ENCODE results near the gene SARS2. TPM values are rescaled to one million over a fixed set of nuclear protein-coding genes. Genes with fewer than 3 reads are reported as not detected.
A peak's percentile ranks its signal among the peaks of the same experiment; 100 is the strongest.

The SARS2 gene
- total and polyA plus RNA-seq, 5 donors, result 15.5 to 20.3 (median 17.2) TPM

GRCh38 chr19:38915329-38916321, 14.9 kb downstream of the SARS2 start:
- DNase-seq, result peak in 1 of 3 donors; percentile 44
- 89% methylated on average over 44 of the region's 44 CpGs for WGBS
- Histone ChIP-seq H3K27ac (ENCODE audit: low read length) (no peak overlapping the region), H3K4me3 (ENCODE audit: low read length) (no peak overlapping the region), H3K4me1 (ENCODE audit: control insufficient read depth, insufficient read depth, low read length) (no peaks in the 10 kb centered on the region), H3K9me3 (ENCODE audit: control insufficient read depth, low read length) (no peaks in the 10 kb centered on the region), H3K27me3 (ENCODE audit: control insufficient read depth, insufficient read depth) (no peaks in the 10 kb centered on the region)
- intact Hi-C loops (cut with DNase I), result no loop called here
- no peak for ATAC-seq

GRCh38 chr19:38913958-38914357, 16.6 kb downstream of the SARS2 start:
- no peaks in the 10 kb centered on the region for H3K4me1 ChIP-seq (ENCODE audit: control insufficient read depth, insufficient read depth, low read length)
- DNase-seq (no peak), ATAC-seq (no peak)
- intact Hi-C loops (cut with DNase I), result no loop called here
- H3K27ac ChIP-seq (ENCODE audit: low read length), result no peak overlapping the region
- H3K9me3 ChIP-seq (ENCODE audit: control insufficient read depth, low read length), result no peaks in the 10 kb centered on the region
- WGBS, result 93% methylated on average over 8 of the region's 8 CpGs
- no peaks in the 10 kb centered on the region for H3K27me3 ChIP-seq (ENCODE audit: control insufficient read depth, insufficient read depth)
- no peak overlapping the region for H3K4me3 ChIP-seq (ENCODE audit: low read length)

GRCh38 chr19:38912600-38913514, 17.7 kb downstream of the SARS2 start:
- no peaks in the 10 kb centered on the region for H3K27me3 ChIP-seq (ENCODE audit: control insufficient read depth, insufficient read depth)
- 78% methylated on average over 12 of the region's 12 CpGs for WGBS
- no peak overlapping the region for H3K27ac ChIP-seq (ENCODE audit: low read length)
- ATAC-seq, result no peak
- intact Hi-C loops (cut with DNase I), result no loop called here
- no peak overlapping the region for H3K4me3 ChIP-seq (ENCODE audit: low read length)
- no peaks in the 10 kb centered on the region for H3K4me1 ChIP-seq (ENCODE audit: control insufficient read depth, insufficient read depth, low read length)
- peak in 1 of 3 donors; percentile 52 for DNase-seq
- no peaks in the 10 kb centered on the region for H3K9me3 ChIP-seq (ENCODE audit: control insufficient read depth, low read length)

GRCh38 chr19:38911388-38912001, 19.1 kb downstream of the SARS2 start:
- Histone ChIP-seq H3K4me1 (ENCODE audit: control insufficient read depth, insufficient read depth, low read length) (no peaks in the 10 kb centered on the region), H3K27me3 (ENCODE audit: control insufficient read depth, insufficient read depth) (no peaks in the 10 kb centered on the region), H3K4me3 (ENCODE audit: low read length) (no peak overlapping the region), H3K9me3 (ENCODE audit: control insufficient read depth, low read length) (no peaks in the 10 kb centered on the region), H3K27ac (ENCODE audit: low read length) (no peak overlapping the region)
- DNase-seq, result peak in 1 of 3 donors; percentile 59
- intact Hi-C loops (cut with DNase I), result no loop called here
- WGBS, result 55% methylated on average over 16 of the region's 16 CpGs
- peak; percentile 10 to 12 for ATAC-seq

DNA sequence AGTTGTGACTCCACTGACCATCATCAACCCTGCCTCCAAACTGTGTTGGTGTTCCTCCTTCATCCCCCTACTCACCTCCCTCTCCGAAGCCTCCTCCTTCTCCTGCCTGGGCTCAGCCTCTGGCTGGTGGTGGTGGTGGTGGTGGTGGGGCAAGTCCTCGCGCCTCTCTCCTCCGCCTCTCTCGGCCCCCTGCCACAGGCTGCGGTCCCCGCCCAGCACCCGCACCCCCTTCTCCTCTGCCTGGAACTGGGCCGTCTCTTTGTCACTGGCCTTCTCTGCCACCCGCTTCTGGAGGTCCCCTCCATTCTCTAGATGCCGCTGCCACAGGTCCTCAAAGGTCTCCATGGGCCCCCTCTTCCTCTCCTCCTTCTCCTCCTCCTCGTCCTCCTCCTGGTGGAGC, 20.1 kb downstream of the SARS2 start:
- Histone ChIP-seq H3K27me3 (ENCODE audit: control insufficient read depth, insufficient read depth) (no peaks in the 10 kb centered on the region), H3K4me1 (ENCODE audit: control insufficient read depth, insufficient read depth, low read length) (no peaks in the 10 kb centered on the region), H3K4me3 (ENCODE audit: low read length) (no peak overlapping the region), H3K27ac (ENCODE audit: low read length) (no peak overlapping the region), H3K9me3 (ENCODE audit: control insufficient read depth, low read length) (no peaks in the 10 kb centered on the region)
- no peak for ATAC-seq
- 94% methylated on average over 12 of the region's 12 CpGs for WGBS
- intact Hi-C loops (cut with DNase I), result no loop called here
- no peak for DNase-seq

DNA sequence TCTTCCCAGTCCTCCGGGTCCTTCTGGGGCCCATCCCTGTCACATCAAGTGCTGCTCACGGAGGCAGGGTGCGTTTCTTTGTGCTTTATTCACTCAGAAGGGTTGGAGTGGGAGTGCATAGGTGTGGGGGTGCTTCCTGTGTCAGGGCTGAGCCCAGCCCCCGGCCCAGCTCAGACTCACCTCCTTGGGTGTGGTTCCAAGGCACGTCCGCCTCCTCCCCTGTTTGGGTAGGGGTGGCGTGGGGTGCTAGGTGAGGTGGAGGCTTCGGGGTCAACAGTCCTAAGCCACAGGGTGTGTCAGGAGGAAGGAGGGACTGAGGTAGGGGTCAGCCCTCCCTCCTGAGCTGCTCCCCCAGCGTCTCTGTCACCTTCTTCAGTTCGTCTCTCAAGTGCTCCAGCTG, 21.7 kb downstream of the SARS2 start:
- Histone ChIP-seq H3K27ac (ENCODE audit: low read length) (no peak overlapping the region), H3K4me1 (ENCODE audit: control insufficient read depth, insufficient read depth, low read length) (no peaks in the 10 kb centered on the region), H3K9me3 (ENCODE audit: control insufficient read depth, low read length) (no peaks in the 10 kb centered on the region), H3K27me3 (ENCODE audit: control insufficient read depth, insufficient read depth) (no peaks in the 10 kb centered on the region), H3K4me3 (ENCODE audit: low read length) (no peak overlapping the region)
- intact Hi-C loops (cut with DNase I), result no loop called here
- peak in 1 of 3 donors; percentile 46 for DNase-seq
- 77% methylated on average over 10 of the region's 10 CpGs for WGBS
- no peak for ATAC-seq

DNA sequence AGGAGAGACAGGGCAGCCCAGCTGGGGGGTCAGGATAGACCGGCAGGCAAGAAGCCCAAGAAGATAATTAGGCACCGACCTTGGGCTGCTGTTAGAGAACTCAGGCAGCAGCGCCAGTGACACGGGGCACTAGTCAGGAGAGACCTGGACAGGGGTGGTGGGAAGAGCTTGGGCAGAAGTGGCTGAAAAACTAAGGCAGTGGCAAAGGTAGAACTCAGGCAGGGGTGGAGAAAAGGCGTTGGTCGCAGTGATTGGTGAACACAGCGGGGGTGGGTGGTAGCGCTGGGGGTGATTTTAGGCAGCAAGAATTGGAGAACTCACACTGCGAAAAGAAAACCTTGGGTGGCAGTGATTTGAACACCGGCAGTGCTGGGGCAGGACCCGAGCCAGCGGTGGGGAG, 22.9 kb downstream of the SARS2 start:
- no peaks in the 10 kb centered on the region for H3K9me3 ChIP-seq (ENCODE audit: control insufficient read depth, low read length)
- peak in 1 of 3 donors; percentile 48 for DNase-seq
- 95% methylated on average over 12 of the region's 12 CpGs for WGBS
- ATAC-seq, result no peak
- intact Hi-C loops (cut with DNase I), result no loop called here
- H3K27me3 ChIP-seq (ENCODE audit: control insufficient read depth, insufficient read depth), result no peaks in the 10 kb centered on the region
- no peak overlapping the region for H3K4me3 ChIP-seq (ENCODE audit: low read length)
- H3K4me1 ChIP-seq (ENCODE audit: control insufficient read depth, insufficient read depth, low read length), result no peaks in the 10 kb centered on the region
- no peak overlapping the region for H3K27ac ChIP-seq (ENCODE audit: low read length)

DNA sequence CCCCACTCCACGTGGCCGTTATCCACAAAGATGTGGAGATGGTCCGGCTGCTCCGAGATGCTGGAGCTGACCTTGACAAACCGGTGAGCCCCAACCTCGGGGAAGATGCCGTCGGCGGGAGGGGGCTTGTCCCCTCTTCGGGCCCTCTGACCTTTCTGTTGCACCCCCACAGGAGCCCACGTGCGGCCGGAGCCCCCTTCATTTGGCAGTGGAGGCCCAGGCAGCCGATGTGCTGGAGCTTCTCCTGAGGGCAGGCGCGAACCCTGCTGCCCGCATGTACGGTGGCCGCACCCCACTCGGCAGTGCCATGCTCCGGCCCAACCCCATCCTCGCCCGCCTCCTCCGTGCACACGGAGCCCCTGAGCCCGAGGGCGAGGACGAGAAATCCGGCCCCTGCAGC, 23.3 kb downstream of the SARS2 start:
- DNase-seq (peak in 1 of 3 donors; percentile 49), ATAC-seq (no peak)
- Histone ChIP-seq H3K9me3 (ENCODE audit: control insufficient read depth, low read length) (no peaks in the 10 kb centered on the region), H3K4me3 (ENCODE audit: low read length) (no peak overlapping the region), H3K27me3 (ENCODE audit: control insufficient read depth, insufficient read depth) (no peaks in the 10 kb centered on the region), H3K4me1 (ENCODE audit: control insufficient read depth, insufficient read depth, low read length) (no peaks in the 10 kb centered on the region), H3K27ac (ENCODE audit: low read length) (no peak overlapping the region)
- 93% methylated on average over 29 of the region's 29 CpGs for WGBS
- intact Hi-C loops (cut with DNase I), result no loop called here

DNA sequence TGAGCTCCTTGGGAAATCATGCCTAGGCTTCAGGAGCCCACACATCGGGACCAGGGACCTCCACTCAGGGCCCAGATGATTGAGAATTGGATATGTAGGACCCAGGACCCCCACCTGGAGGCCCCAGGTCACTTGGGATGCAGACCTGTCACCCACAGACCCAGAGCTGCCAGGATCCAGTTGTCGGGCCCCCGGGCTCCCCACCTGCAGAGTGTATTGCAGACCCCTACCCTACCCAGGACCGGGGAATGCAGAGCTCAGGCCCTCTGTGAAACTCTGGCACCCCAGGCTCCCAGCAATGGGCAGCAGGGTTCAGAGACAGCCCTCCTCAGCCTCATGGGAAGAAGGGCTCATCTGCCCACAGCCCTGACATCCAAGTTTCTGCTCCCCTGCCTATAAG, 24.9 kb downstream of the SARS2 start:
- 96% methylated on average over 4 of the region's 4 CpGs for WGBS
- H3K27me3 ChIP-seq (ENCODE audit: control insufficient read depth, insufficient read depth), result no peaks in the 10 kb centered on the region
- no peak overlapping the region for H3K4me3 ChIP-seq (ENCODE audit: low read length)
- no peak overlapping the region for H3K27ac ChIP-seq (ENCODE audit: low read length)
- DNase-seq (peak in 1 of 3 donors; percentile 55), ATAC-seq (peak in 1 of 2 donors; percentile 29)
- intact Hi-C loops (cut with DNase I), result no loop called here
- H3K9me3 ChIP-seq (ENCODE audit: control insufficient read depth, low read length), result no peaks in the 10 kb centered on the region
- no peaks in the 10 kb centered on the region for H3K4me1 ChIP-seq (ENCODE audit: control insufficient read depth, insufficient read depth, low read length)

GRCh38 chr19:38904581-38905539, 25.7 kb downstream of the SARS2 start:
- peak in 1 of 2 donors; percentile 19 for ATAC-seq
- H3K27me3 ChIP-seq (ENCODE audit: control insufficient read depth, insufficient read depth), result no peaks in the 10 kb centered on the region

More at GRCh38 chr19:38904581-38905539, 25.7 kb downstream of the SARS2 start:
- H3K4me1 ChIP-seq (ENCODE audit: control insufficient read depth, insufficient read depth, low read length), result no peaks in the 10 kb centered on the region
- WGBS, result 89% methylated on average over 35 of the region's 35 CpGs
- no peaks in the 10 kb centered on the region for H3K9me3 ChIP-seq (ENCODE audit: control insufficient read depth, low read length)
- no peak overlapping the region for H3K27ac ChIP-seq (ENCODE audit: low read length)
- peak in 1 of 3 donors; percentile 53 for DNase-seq
- H3K4me3 ChIP-seq (ENCODE audit: low read length), result no peak overlapping the region
- intact Hi-C loops (cut with DNase I), result no loop called here

All from right cardiac atrium (tissue), 5 donors.